GM23338 (cell line): ENCODE measurements around the gene FBXW4. TPM values are rescaled to one million over a fixed set of nuclear protein-coding genes. Genes with fewer than 3 reads are reported as not detected.

Experiments used
- ATAC-seq: fragments of 200-7000 bp; cut with Tn5 transposase; 3 replicates; pipeline ENCODE4 v1.9.1; 2020
- DNase-seq: peaks from one replicate; pipeline ENCODE4 v3.0.0-alpha.2; 2015; ENCODE audit warnings: low spot score
- H2AFZ ChIP-seq: fragments of 200-600 bp; sonication (generic); 2 replicates; pipeline ENCODE4 v1.8.0; 2016; ENCODE audit warnings: antibody characterized with exemption, mild to moderate bottlenecking, moderate library complexity
- H3F3A ChIP-seq: fragments of 200-600 bp; sonication (generic); replicated peaks from 2 replicates; pipeline ENCODE4 v1.8.0; 2017; ENCODE audit warnings: antibody characterized with exemption, mixed run types, low read depth
- H3K27ac ChIP-seq: fragments of 200-600 bp; sonication (generic); 2 replicates; pipeline ENCODE4 v1.6.1; 2016; ENCODE audit warnings: low read depth
- H3K27me3 ChIP-seq: fragments of 200-600 bp; sonication (generic); 2 replicates; pipeline ENCODE4 v1.8.0; 2016; ENCODE audit warnings: mild to moderate bottlenecking, mixed run types, moderate library complexity; ENCODE audit not compliant: insufficient read depth
- H3K36me3 ChIP-seq: fragments of 200-600 bp; sonication (generic); 2 replicates; pipeline ENCODE4 v1.8.0; 2016; ENCODE audit warnings: mild to moderate bottlenecking; ENCODE audit not compliant: insufficient read depth
- H3K4me1 ChIP-seq: fragments of 200-600 bp; sonication (generic); 2 replicates; pipeline ENCODE4 v1.8.0; 2016; ENCODE audit warnings: mild to moderate bottlenecking, moderate library complexity; ENCODE audit not compliant: insufficient read depth
- H3K4me2 ChIP-seq: fragments of 200-600 bp; sonication (generic); 2 replicates; pipeline ENCODE4 v1.7.1; 2017; ENCODE audit warnings: mixed run types
- H3K4me3 ChIP-seq: fragments of 200-600 bp; sonication (generic); 2 replicates; pipeline ENCODE4 v1.6.1; 2016; ENCODE audit warnings: mixed run types
- H3K79me2 ChIP-seq: fragments of 200-600 bp; sonication (generic); replicated peaks from 2 replicates; pipeline ENCODE4 v1.8.0; 2017; ENCODE audit warnings: mild to moderate bottlenecking; ENCODE audit not compliant: insufficient read depth
- H3K9me2 ChIP-seq: fragments of 200-600 bp; sonication (generic); 2 replicates; pipeline ENCODE4 v1.8.0; 2017; ENCODE audit not compliant: insufficient read depth
- H4K20me1 ChIP-seq: fragments of 200-600 bp; sonication (generic); replicated peaks from 2 replicates; pipeline ENCODE4 v1.8.0; 2017; ENCODE audit warnings: mild to moderate bottlenecking; ENCODE audit not compliant: insufficient read depth
- H3K27ac Mint-ChIP-seq: 2 replicates; pipeline ENCODE4 v1.8.0; 2020; ENCODE audit warnings: inconsistent platforms, mild to moderate bottlenecking, moderate library complexity, mixed read lengths
- H3K27me3 Mint-ChIP-seq: 3 replicates; pipeline ENCODE4 v1.8.0; 2022; ENCODE audit warnings: low read depth, mild to moderate bottlenecking, moderate library complexity, mixed read lengths, inconsistent platforms; ENCODE audit not compliant: insufficient read depth, poor library complexity
- H3K36me3 Mint-ChIP-seq: 3 replicates; pipeline ENCODE4 v1.8.0; 2021; ENCODE audit warnings: low read depth, mild to moderate bottlenecking, inconsistent platforms, moderate library complexity, mixed read lengths
- H3K4me1 Mint-ChIP-seq: 3 replicates; pipeline ENCODE4 v1.8.0; 2020; ENCODE audit warnings: mild to moderate bottlenecking, inconsistent platforms, mixed read lengths
- H3K4me3 Mint-ChIP-seq: 3 replicates; pipeline ENCODE4 v1.8.0; 2021; ENCODE audit warnings: moderate library complexity, mild to moderate bottlenecking, inconsistent platforms, mixed read lengths
- H3K9me3 Mint-ChIP-seq: 3 replicates; pipeline ENCODE4 v1.8.0; 2020; ENCODE audit warnings: moderate library complexity, mild to moderate bottlenecking, inconsistent platforms, mixed read lengths
- CREB1 ChIP-seq: fragments of 250-450 bp; sonication (Bioruptor Pico); IDR thresholded peaks from 2 replicates; pipeline ENCODE4 v1.5.0; 2020; ENCODE audit warnings: low read depth, mild to moderate bottlenecking, moderate library complexity
- EZH2 ChIP-seq: fragments of 200-600 bp; sonication (generic); IDR thresholded peaks from one replicate; pipeline ENCODE4 v1.8.0; 2017; ENCODE audit warnings: antibody characterized with exemption, mild to moderate bottlenecking, low read depth; ENCODE audit not compliant: unreplicated experiment
- EZH2phosphoT487 ChIP-seq: fragments of 200-600 bp; sonication (generic); IDR thresholded peaks from one replicate; pipeline ENCODE4 v1.8.1; 2018; ENCODE audit warnings: antibody characterized with exemption; ENCODE audit not compliant: unreplicated experiment
- JUNB ChIP-seq: IDR thresholded peaks from one replicate; pipeline ENCODE4 v1.6.1; 2016; ENCODE audit warnings: antibody characterized with exemption; ENCODE audit not compliant: unreplicated experiment
- NANOG ChIP-seq: IDR thresholded peaks from 2 replicates; pipeline ENCODE4 v1.6.1; 2016; ENCODE audit warnings: antibody characterized with exemption, borderline replicate concordance
- POLR2AphosphoS5 ChIP-seq: IDR thresholded peaks from 2 replicates; pipeline ENCODE4 v1.6.1; 2016; ENCODE audit warnings: antibody characterized with exemption, low read depth
- STAT1 ChIP-seq: IDR thresholded peaks from one replicate; pipeline ENCODE4 v1.6.1; 2016; ENCODE audit warnings: antibody characterized with exemption; ENCODE audit not compliant: unreplicated experiment
- ZNF114 ChIP-seq: fragments of 250-450 bp; sonication (Bioruptor Pico); IDR thresholded peaks from 2 replicates; pipeline ENCODE4 v1.5.0; 2020; ENCODE audit warnings: mild to moderate bottlenecking, moderate library complexity
- ZNF331 ChIP-seq: fragments of 250-450 bp; sonication (Bioruptor Pico); IDR thresholded peaks from 2 replicates; pipeline ENCODE4 v1.5.0; 2020; ENCODE audit warnings: low read depth, mild to moderate bottlenecking, moderate library complexity
- polyA plus RNA-seq: library from polyadenylated mRNA; unstranded; fragments of >200 nt; fragmentation: Nextera tagmentation; extraction: Ambion mirVana; gene quantifications from 2 replicates; pipeline ENCODE4 v1.2.1, GENCODE V29; 2016
- total RNA-seq: library from RNA; depleted of rRNA; stranded (reverse); fragments of >200 nt; shearing (Covaris generic); gene quantifications from 2 replicates; pipeline ENCODE4 v1.2.3, GENCODE V29; 2014
- TF ChIP-seq, protein P1 (sequence below), 2 experiments: fragments of 200-600 bp in 1 of 2; sonication (generic) in 1 of 2; conservative IDR thresholded peaks; 2 replicates each; pipeline versions ENCODE4 v1.5.1 to v1.6.1; 2016 to 2017; ENCODE audit warnings: antibody characterized with exemption in 2 of 2, low read depth in 2 of 2, mild to moderate bottlenecking in 2 of 2, moderate library complexity in 1 of 2
- TF ChIP-seq, protein P2 (sequence below): IDR thresholded peaks from 2 replicates; pipeline ENCODE4 v1.6.1; 2016; ENCODE audit warnings: antibody characterized with exemption

Gene FBXW4
- total and polyA plus RNA-seq, 2 experiments from 2014 or later, result 8.0 to 18.6 TPM

DNA sequence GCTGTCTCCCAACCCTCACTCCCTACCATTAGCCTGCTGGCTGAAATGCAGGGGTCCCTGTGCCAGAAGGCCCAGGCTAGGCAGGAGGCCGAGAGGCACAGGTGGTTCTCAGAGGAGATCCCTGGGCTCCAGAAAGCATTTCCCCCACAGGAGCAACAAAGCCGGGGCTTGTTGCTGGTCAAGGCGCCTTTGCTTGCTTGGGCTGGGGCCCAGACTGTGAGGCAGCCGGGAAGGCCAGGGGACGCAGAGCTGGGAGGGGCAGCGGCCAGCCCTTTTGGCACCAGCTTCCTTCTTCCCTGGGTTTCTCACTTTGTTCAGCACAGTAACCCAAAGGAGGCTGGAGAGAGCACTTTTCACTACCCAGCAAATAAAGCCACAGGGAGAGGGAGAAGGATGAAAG is 48.6 kb downstream of the FBXW4 start:
- Histone ChIP-seq H3K4me3 (no peak overlapping the region), H3K36me3 (0 out of 2 replicates have a peak, but pooled peaks cover 2% of the 10 kb centered on the region), H3K79me2 (no peaks in the 10 kb centered on the region), H3K27ac (no peak overlapping the region), H3K4me2 (no peak overlapping the region), H2AFZ (no peak overlapping the region), H3K4me1 (peaks cover 41% of the 10 kb centered on the region), H3K9me2 (0 out of 2 replicates have a peak, but pooled peaks cover 2% of the 10 kb centered on the region), H3K27me3 (no peaks in the 10 kb centered on the region), H4K20me1 (no peaks in the 10 kb centered on the region), H3F3A (peaks cover 12% of the 10 kb centered on the region)
- TF ChIP-seq NANOG (no peak), POLR2AphosphoS5 (no peak), JUNB (no peak)
- TF ChIP-seq, protein P1, sequence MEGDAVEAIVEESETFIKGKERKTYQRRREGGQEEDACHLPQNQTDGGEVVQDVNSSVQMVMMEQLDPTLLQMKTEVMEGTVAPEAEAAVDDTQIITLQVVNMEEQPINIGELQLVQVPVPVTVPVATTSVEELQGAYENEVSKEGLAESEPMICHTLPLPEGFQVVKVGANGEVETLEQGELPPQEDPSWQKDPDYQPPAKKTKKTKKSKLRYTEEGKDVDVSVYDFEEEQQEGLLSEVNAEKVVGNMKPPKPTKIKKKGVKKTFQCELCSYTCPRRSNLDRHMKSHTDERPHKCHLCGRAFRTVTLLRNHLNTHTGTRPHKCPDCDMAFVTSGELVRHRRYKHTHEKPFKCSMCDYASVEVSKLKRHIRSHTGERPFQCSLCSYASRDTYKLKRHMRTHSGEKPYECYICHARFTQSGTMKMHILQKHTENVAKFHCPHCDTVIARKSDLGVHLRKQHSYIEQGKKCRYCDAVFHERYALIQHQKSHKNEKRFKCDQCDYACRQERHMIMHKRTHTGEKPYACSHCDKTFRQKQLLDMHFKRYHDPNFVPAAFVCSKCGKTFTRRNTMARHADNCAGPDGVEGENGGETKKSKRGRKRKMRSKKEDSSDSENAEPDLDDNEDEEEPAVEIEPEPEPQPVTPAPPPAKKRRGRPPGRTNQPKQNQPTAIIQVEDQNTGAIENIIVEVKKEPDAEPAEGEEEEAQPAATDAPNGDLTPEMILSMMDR (conservative IDR thresholded peaks at IDR 0.05; ENCODE audit: low read depth in 2 of 2), result no peak
- peaks cover 6% of the 10 kb centered on the region; the same call in 2 of the 3 replicates for H3K36me3 Mint-ChIP-seq
- peaks cover 50% of the 10 kb centered on the region for H3K4me1 Mint-ChIP-seq
- no peak for DNase-seq
- no peak overlapping the region for H3K27ac Mint-ChIP-seq
- no peak overlapping the region for H3K4me3 Mint-ChIP-seq
- no peaks in the 10 kb centered on the region; the same call in 2 of the 3 replicates for H3K9me3 Mint-ChIP-seq
- ATAC-seq, result no peak
- peaks cover 6% of the 10 kb centered on the region for H3K27me3 Mint-ChIP-seq

DNA sequence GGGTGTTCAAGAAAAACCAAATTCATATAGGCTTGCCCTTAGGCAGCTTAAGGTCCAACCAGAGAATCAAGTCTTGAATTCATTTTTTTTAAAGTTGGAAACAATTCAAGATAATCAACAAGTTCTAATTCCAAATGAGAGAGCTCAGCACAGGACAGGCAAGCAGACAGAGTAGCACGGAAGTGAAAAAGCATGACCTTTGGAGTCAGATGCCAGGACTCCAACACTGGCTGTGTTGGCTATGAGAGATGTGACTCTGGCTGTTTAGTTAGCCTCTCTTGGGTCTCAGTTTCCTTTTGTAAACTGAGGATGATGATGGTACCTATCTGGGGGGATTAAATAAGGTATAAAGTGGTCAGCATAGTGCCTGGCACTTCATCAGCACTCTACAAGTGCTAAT is 49.3 kb downstream of the FBXW4 start:
- Mint-ChIP-seq H3K4me1 (peaks cover 46% of the 10 kb centered on the region), H3K4me3 (no peak overlapping the region), H3K27ac (0 out of 2 replicates have a peak overlapping the region, but pooled peaks have one; percentile 97), H3K27me3 (peaks cover 6% of the 10 kb centered on the region), H3K36me3 (peaks cover 6% of the 10 kb centered on the region; the same call in 2 of the 3 replicates), H3K9me3 (no peaks in the 10 kb centered on the region; the same call in 2 of the 3 replicates)
- H3K79me2 ChIP-seq, result no peaks in the 10 kb centered on the region
- H3K4me2 ChIP-seq, result no peak overlapping the region
- H3K9me2 ChIP-seq, result 0 out of 2 replicates have a peak, but pooled peaks cover 2% of the 10 kb centered on the region
- ATAC-seq, result no peak
- H3F3A ChIP-seq, result peaks cover 12% of the 10 kb centered on the region
- H2AFZ ChIP-seq, result no peak overlapping the region
- DNase-seq, result no peak
- H3K36me3 ChIP-seq, result 0 out of 2 replicates have a peak, but pooled peaks cover 4% of the 10 kb centered on the region
- H4K20me1 ChIP-seq, result no peaks in the 10 kb centered on the region
- no peak overlapping the region for H3K27ac ChIP-seq
- peaks cover 34% of the 10 kb centered on the region for H3K4me1 ChIP-seq
- no peak overlapping the region for H3K4me3 ChIP-seq
- H3K27me3 ChIP-seq, result no peaks in the 10 kb centered on the region
- TF ChIP-seq EZH2, result no peak
- no peak for TF ChIP-seq NANOG
- no peak for TF ChIP-seq ZNF331
- TF ChIP-seq CREB1 (CRISPR knock-in tag), result no peak
- TF ChIP-seq, protein P2, sequence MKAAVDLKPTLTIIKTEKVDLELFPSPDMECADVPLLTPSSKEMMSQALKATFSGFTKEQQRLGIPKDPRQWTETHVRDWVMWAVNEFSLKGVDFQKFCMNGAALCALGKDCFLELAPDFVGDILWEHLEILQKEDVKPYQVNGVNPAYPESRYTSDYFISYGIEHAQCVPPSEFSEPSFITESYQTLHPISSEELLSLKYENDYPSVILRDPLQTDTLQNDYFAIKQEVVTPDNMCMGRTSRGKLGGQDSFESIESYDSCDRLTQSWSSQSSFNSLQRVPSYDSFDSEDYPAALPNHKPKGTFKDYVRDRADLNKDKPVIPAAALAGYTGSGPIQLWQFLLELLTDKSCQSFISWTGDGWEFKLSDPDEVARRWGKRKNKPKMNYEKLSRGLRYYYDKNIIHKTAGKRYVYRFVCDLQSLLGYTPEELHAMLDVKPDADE, result no peak
- no peak for TF ChIP-seq EZH2phosphoT487
- TF ChIP-seq ZNF114 (CRISPR knock-in tag), result no peak
- TF ChIP-seq STAT1, result no peak
- no peak for TF ChIP-seq JUNB
- TF ChIP-seq, protein P1 (conservative IDR thresholded peaks at IDR 0.05; ENCODE audit: low read depth in 2 of 2), result no peak
- no peak for TF ChIP-seq POLR2AphosphoS5
